ENCODE measurements around the gene SAMSN1. TPM values are rescaled to one million over a fixed set of nuclear protein-coding genes. Genes with fewer than 3 reads are reported as not detected.

SAMSN1 gene
- total RNA-seq: 10 to 100 TPM; 74.5 to 89.4 TPM

DNA sequence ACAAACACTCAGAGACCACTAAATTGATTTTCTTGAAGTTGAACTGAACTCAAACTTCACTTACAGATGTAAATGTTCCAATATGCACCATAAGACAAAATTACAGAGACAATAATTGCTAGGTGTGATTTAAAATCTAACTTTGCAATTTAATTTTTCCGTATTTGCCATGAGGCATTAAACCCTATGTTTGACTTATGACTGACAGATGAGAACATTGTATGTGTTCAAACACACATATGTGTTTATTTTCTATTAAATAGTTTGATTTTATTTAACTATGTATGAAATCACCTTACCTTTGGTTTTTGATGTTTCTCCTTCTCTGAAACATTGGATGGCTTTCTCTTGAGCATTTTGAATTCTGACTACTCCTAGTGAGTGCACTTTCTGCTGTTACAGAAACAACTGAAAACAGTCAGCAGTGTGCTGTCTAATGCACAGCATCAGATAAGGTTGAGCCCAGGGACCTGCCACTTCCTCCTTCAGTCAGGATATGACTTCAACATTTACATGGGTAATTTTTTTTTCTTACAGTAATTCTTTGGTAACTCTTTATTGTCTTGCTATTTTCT, at the start of gene SAMSN1:
Gene SAMSN1 (minus strand): TSS at position 410 of the 575 bp plus-strand sequence. CDS start 54 bp downstream, at position 356.
- Mint-ChIP-seq H3K9me3 (peaks cover 4% of the 10 kb centered on the region in 2 donors), H3K36me3 (peaks cover 5 to 37% of the 10 kb centered on the region in 2 donors), H3K27ac (peak within 1 kb of the TSS; percentile 89 to 97)
- DNase-seq (ENCODE audit: low spot score in 2 of 2) (peak in 1 of 2 donors; percentile 59), ATAC-seq (peak; percentile 88 to 90)

DNA sequence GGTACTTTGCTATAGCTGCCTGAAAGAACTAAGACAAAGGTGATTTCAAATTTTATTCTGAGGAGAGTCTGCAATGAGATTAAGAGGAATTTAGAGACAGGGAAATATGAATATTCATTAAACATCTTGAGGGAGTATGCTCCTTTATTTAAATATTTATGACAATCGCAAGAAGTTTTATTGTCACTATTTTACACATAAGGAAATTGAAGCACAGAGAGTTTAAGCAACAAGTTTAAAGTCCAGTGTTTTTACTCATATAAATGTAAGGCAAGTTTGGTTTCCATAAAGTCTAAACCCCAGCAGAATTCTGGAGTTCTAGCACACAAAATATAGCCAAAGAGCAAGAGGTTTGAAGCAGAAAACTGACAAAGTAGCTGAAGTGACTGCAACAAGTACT, 49.3 kb upstream of the SAMSN1 start:
- Mint-ChIP-seq H3K9me3 (peaks cover 8 to 13% of the 10 kb centered on the region in 2 donors), H3K27ac (no peak overlapping the region), H3K36me3 (peaks cover 12 to 37% of the 10 kb centered on the region in 2 donors)
- DNase-seq (ENCODE audit: low spot score in 2 of 2) (no peak), ATAC-seq (no peak)

DNA sequence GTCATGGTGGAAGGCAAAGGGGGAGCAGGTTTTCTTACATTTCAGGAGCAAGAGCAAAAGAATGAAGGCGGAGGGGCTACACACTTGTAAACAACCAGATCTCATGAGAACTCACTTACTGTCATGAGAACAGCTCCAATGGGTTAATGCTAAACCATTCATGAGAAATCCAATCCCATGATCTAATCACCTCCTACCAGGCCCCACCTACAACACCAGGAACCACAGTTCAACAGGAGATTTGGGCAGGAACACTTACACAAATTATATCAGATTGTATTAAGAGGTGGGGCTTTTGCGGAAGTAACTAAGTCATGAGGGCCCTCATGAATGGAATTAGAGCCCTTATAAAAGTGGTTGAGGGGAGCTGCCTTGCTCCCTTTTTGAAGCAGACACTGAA, 48.9 kb upstream of the SAMSN1 start:
- Mint-ChIP-seq H3K36me3 (peaks cover 12 to 32% of the 10 kb centered on the region in 2 donors), H3K9me3 (peaks cover 8 to 13% of the 10 kb centered on the region in 2 donors), H3K27ac (no peak overlapping the region)
- no peak for DNase-seq (ENCODE audit: low spot score in 2 of 2)
- no peak for ATAC-seq

DNA sequence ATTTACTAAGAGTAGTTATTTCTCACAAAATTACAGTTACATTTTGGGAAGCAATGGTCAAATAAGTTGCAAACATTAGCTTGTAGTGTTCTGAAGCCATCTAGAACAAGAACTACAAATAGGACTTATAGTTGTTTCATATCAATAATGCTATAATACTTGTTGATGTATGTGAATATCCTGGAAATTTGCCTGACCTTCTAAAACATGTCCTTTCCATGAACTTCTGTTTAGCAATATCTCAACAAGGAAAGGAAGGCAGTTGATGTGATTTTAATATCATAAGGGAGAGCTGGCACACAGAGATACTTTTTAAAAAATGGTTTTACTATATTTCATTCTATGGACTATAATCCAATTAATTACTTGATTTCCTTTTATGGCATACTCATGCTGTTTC, 47.1 kb upstream of the SAMSN1 start:
- peaks cover 11 to 13% of the 10 kb centered on the region in 2 donors for H3K9me3 Mint-ChIP-seq
- no peak overlapping the region for H3K27ac Mint-ChIP-seq
- DNase-seq (ENCODE audit: low spot score in 2 of 2) (no peak), ATAC-seq (no peak)
- peaks cover 12 to 25% of the 10 kb centered on the region in 2 donors for H3K36me3 Mint-ChIP-seq

DNA sequence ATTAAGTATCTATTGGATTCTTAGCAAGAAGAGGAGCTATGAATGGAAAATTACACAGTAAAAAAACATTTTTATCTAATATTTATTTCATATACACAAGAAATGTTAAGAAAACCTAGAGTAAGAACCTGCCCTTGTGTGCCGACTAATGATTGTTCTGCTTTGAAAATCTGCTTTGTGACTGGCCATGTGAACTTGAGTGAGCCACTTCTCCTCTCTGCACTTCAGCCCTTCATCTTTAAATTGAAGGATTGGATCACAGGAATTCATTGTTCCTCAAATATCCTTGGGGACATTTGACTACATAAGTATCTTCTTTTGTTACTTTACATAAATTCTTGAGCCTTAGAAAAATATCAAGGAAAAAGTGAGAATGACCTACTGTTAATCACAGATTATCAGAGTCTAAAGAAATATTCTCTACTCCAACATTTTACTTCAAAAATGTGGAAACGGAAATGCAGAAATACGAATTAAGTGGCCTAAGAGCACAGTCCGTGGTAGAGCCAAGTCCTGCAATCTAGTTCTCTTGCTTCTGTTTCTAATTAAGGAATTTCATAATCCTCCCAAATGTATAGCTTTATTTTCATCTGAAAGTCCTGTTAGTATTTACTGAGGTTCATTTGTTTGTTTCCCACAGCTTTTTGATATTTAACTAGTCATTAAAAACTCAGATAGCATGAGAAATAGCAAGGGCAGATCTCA, 46.3 kb upstream of the SAMSN1 start:
- DNase-seq (ENCODE audit: low spot score in 2 of 2): no peak
- Mint-ChIP-seq H3K36me3 (peaks cover 12 to 25% of the 10 kb centered on the region in 2 donors), H3K9me3 (peaks cover 11 to 15% of the 10 kb centered on the region in 2 donors), H3K27ac (no peak overlapping the region)
- ATAC-seq: no peak

DNA sequence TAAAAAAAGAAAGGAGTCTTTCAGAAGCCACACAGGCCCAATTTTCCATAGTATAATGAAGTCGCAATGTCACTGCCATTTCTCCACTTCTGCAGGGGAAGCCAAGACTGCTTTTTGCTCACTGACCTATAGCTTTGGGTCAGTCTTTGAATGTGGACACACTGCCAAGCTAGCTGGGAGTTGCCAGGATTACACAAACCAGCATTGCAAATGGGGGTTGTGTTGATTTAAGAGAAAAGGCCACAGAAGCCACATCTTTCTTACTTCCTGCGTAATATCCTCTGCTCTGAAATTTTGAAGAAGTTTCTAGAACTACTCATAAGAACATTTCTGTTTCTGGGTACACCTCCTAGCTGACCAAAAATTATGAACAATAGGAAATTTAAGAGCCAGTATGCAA, 45.8 kb upstream of the SAMSN1 start:
- Mint-ChIP-seq H3K9me3 (peaks cover 7 to 16% of the 10 kb centered on the region in 2 donors), H3K27ac (no peak overlapping the region), H3K36me3 (peaks cover 8 to 20% of the 10 kb centered on the region in 2 donors)
- ATAC-seq (peak; percentile 42 to 51), DNase-seq (ENCODE audit: low spot score in 2 of 2) (no peak)

DNA sequence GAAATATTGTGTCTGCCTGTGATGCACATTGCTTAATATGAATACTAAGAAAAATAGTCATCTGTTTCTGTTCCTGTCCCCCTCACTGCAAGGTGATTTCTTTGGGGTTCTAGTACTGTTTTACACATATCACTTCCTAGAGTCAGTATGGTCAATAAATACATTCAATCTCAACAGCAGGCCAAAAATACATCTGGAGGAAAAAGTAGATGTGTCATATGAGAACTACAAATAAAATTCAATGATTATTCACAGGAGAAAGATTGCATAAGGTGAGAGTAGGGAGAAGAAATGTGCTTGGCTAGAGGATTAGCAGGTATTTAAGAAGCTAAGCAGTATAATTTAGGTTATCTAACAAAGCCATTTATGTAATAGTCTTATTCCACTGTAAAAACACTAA, 45.3 kb upstream of the SAMSN1 start:
- DNase-seq (ENCODE audit: low spot score in 2 of 2): no peak
- H3K36me3 Mint-ChIP-seq: peaks cover 8 to 15% of the 10 kb centered on the region in 2 donors
- peaks cover 7 to 14% of the 10 kb centered on the region in 2 donors for H3K9me3 Mint-ChIP-seq
- no peak overlapping the region for H3K27ac Mint-ChIP-seq
- peak; percentile 28 to 82 for ATAC-seq

DNA sequence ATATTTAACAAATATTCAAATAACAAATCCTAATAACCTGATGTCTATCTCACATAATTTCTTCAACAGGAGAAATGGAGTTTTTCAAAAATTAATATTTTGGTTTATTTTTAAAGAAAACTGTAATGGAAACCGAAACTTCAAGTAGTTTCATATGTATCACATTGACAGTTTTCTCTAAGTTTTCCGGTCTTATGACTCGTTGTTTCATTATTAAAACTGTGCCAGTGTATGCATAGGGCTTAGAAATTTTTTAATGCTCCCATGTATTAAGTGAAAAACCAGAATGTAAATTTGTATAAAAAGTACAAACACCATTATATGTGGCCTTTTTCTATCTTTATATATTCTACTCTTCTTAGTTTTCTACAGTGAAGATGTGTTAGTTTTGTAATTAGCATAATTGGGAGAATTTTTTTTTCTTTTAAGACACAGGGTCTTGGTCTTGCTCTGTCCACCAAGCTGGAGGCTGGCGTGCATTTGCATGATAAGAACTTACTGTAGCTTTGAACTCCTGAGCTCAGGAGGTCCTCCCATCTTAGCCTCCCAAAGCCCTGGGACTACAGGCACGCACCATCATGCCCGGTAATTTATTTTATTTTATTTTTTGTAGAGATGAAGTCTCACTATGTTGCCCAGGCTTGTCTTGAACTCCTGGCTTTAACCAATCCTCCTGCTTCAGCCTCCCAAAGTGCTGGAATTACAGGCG, 43.9 kb upstream of the SAMSN1 start:
- no peak for DNase-seq (ENCODE audit: low spot score in 2 of 2)
- peaks cover 8 to 12% of the 10 kb centered on the region in 2 donors for H3K36me3 Mint-ChIP-seq
- H3K27ac Mint-ChIP-seq: peak overlapping the region in 1 of 2 donors; percentile 86
- peak; percentile 75 to 84 for ATAC-seq
- H3K9me3 Mint-ChIP-seq: peaks cover 7 to 15% of the 10 kb centered on the region in 2 donors

DNA sequence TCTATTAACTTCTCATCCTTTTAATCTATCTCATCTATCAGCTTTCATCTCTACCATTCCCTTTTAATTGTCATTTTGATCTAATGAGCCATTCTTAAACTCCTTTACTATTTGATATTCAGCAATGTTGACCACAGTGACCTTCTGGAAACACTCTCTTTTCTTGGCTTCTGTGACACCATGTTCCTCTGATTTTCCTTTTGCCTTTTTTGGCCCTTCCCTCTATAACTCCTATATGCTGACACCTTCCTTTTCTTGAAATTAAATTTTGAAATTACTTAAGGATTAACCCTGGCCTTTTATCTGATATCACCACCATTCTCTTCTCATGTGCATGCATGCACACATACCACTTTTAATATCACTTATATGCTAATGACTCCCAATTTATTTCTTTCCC, 41.2 kb upstream of the SAMSN1 start:
- DNase-seq (ENCODE audit: low spot score in 2 of 2): no peak
- Mint-ChIP-seq H3K36me3 (peaks cover 4 to 5% of the 10 kb centered on the region in 2 donors), H3K27ac (no peak overlapping the region), H3K9me3 (peaks cover 3 to 10% of the 10 kb centered on the region in 2 donors)
- ATAC-seq: no peak

DNA sequence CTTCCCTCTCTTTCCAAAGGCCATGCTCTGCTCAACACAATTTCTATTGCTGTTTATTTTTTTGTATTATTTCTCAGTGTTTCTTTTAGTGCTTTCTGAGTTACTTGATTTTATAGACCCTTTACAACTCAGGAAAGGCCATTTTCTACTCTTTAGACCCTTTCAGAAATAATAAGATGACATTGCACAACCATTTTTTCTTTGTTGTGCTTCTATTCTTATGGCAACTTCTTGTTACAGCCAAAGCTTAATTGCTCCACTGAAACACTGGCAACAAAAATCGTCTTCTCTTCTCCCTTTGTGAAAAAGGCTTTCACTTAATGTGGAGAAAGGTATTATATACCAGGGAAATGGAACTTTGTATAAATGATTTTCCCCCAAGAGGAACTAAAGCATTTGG, 39.0 kb upstream of the SAMSN1 start:
- peaks cover 3 to 10% of the 10 kb centered on the region in 2 donors for H3K9me3 Mint-ChIP-seq
- no peak for ATAC-seq
- no peaks in the 10 kb centered on the region for H3K36me3 Mint-ChIP-seq
- DNase-seq (ENCODE audit: low spot score in 2 of 2): no peak
- H3K27ac Mint-ChIP-seq: no peak overlapping the region

DNA sequence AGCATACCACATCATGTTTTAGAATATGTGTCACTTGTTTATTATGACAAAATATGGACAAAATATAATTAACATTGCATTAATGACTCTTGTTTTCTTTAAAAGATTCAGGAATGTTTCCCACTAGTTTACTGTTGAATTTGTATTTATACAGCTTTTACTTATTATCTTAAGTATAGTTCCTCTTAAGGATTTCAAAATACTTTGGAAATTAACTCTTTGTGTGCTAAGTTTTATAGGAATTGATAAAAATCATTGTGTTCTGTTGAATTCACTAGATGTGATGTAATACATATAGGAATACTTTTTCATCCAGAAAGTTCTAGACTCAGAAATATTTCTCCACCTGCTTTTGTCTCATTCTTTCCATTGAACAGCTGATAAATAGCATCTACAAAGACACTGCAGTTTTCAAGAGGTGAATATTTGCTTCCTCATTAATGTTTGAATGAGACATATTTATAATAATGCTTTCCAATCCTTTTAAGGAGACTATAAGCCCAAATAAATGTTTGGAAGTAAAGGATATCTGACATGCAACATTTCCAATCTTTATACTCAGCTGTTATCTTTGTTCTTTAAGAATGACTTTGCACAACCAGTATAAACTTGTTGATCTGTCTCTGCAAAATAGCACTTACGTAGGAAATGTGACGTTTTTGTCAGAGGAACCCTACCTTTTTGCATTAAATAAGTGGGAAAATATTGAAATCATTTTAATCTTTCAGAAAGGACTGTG, 38.4 kb upstream of the SAMSN1 start:
- no peak overlapping the region for H3K27ac Mint-ChIP-seq
- no peak for DNase-seq (ENCODE audit: low spot score in 2 of 2)
- ATAC-seq: no peak
- peaks cover 3 to 10% of the 10 kb centered on the region in 2 donors for H3K9me3 Mint-ChIP-seq
- H3K36me3 Mint-ChIP-seq: no peaks in the 10 kb centered on the region

DNA sequence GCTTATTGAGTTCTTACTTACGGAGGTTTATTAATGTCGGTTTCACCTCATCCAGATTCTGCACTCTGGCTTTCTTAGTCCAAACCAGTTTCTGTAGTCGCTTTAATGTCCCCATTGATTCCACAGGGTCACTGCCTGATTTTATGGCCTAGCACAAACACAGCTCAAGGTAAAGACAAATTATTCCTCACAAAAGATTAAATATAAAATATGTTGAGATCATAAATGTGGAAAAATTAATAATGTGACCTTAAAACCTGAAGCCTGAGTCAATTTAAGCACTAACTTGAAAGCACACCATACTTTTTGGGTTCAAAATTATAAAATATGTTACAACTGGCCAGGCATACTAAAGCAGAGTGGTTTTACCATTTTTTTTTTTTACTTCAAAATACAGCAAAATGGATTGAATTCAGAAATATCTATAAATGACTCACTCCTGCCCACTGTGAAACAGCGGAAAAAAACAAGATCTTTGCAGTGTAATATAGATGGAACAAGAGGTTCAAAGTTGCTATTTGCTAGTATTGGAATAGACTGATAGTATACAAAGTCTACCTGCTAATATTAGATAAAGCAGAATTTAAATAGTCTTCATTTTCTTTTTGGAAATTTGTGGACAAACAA, 37.6 kb upstream of the SAMSN1 start:
- H3K27ac Mint-ChIP-seq: no peak overlapping the region
- H3K9me3 Mint-ChIP-seq: peaks cover 3 to 10% of the 10 kb centered on the region in 2 donors
- ATAC-seq (peak in 1 of 2 donors; percentile 68), DNase-seq (ENCODE audit: low spot score in 2 of 2) (no peak)
- no peaks in the 10 kb centered on the region for H3K36me3 Mint-ChIP-seq

DNA sequence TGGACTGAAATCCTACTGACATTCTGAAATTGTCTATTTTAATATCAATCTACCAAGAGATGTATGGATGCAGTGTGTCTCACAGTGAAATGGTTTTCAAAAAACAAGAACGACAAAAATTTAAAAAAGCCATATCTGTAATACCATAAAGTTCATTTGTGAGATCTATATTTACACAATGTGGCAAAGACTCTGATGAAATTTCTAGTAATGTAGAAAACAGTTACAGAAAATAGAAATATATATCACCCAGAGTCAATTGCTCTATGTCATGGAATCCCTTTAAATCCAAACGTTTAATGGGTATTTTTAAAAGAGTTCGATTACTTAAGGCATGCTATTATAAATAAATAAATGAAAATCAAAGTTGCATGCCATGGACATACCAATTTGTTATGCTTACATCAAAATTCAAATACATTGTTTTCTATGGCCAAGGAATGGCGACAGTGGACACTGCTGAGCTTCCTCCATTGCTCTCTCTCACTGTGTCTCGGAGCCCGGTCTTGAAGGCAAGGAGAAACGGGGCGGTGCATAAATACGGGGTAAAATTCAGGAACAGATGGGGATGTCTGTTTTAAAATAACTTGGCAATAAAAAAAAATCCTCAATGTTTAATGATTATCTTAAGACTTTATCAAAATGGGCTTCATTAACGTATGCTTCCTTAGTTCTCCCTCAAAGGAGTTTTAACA, 37.0 kb upstream of the SAMSN1 start:
- ATAC-seq (no peak), DNase-seq (ENCODE audit: low spot score in 2 of 2) (no peak)
- Mint-ChIP-seq H3K9me3 (peaks cover 0 to 10% of the 10 kb centered on the region in 2 donors), H3K27ac (no peak overlapping the region), H3K36me3 (no peaks in the 10 kb centered on the region)

DNA sequence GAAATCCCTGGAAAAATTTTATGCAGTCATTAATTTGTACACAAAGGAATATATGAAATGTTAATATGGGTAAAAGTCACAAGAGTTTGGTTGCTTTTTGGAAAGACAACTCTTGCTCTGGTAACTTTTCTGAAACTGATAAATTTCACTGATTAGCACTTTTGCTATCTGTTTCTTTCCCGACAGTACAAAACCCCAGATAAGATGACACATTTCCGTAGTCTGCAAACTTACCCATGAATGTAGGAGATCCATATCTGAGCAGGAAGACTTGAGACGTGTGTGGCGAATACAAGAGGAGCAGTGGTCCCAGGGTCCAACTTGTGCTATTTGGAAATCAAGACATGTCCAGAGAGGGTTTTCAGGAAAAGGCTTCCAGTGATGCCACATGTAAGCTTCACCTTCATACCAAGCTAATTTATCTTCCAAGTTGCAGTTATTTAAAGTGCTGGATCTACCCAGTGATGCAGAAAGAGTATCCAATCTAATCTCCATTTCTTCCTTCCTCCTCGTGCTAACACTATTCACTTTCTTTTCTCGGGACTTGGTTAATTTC, 35.9 kb upstream of the SAMSN1 start:
- DNase-seq (ENCODE audit: low spot score in 2 of 2): no peak
- peak; percentile 80 to 92 for ATAC-seq
- Mint-ChIP-seq H3K9me3 (peaks cover 0 to 4% of the 10 kb centered on the region in 2 donors), H3K27ac (no peak overlapping the region), H3K36me3 (no peaks in the 10 kb centered on the region)

DNA sequence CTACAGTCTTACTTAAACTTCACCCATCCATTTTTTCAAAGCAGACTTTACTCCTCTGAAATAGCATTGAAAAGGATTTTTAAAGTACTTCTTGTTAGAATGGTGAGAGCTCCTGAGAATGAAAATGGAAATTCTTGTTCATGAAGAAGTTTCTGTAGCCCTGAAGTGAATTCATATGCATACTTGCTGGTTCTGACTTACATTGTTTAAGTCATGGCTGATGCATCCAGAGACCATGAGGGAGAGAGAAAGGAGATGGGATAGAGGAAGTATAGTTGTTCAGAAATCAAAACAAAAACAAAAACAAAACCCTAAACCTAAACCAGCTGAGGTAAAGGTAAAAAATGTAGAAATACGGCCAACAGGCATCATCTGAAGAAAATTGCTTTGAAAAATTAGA, 27.1 kb upstream of the SAMSN1 start:
- H3K36me3 Mint-ChIP-seq: no peaks in the 10 kb centered on the region
- DNase-seq (ENCODE audit: low spot score in 2 of 2): no peak
- H3K27ac Mint-ChIP-seq: peak overlapping the region in 1 of 2 donors; percentile 82
- peaks cover 3 to 20% of the 10 kb centered on the region in 2 donors for H3K9me3 Mint-ChIP-seq
- peak; percentile 43 to 84 for ATAC-seq

Measured in activated naive CD4-positive, alpha-beta T cell treated with anti-CD3 and anti-CD28 coated beads, Interleukin-2, amount 50 U/mL, for 72 hours (primary cell).